GM21723 (cell line): ENCODE data around the gene ASAP3.

Source experiments
- ATAC-seq: cut with Tn5 transposase; IDR thresholded peaks from one replicate; pipeline ENCODE4 v1.9.1; 2021; ENCODE audit warnings: mild to moderate bottlenecking, moderate library complexity; ENCODE audit not compliant: unreplicated experiment

Gene ASAP3

GRCh38 chr1:23478896-23479665 is 4.9 kb downstream of the ASAP3 start:
- ATAC-seq, result no peak

GRCh38 chr1:23477359-23478144 is 6.4 kb downstream of the ASAP3 start:
- no peak for ATAC-seq

- ATAC-seq, result no peak
Measured at GRCh38 chr1:23475641-23476040, 8.3 kb downstream of the ASAP3 start.

GRCh38 chr1:23475134-23475628 is 8.8 kb downstream of the ASAP3 start:
- ATAC-seq, result no peak

- no peak for ATAC-seq
Measured at GRCh38 chr1:23473037-23473800, 10.8 kb downstream of the ASAP3 start.

- no peak for ATAC-seq
Measured at GRCh38 chr1:23472351-23473036, 11.5 kb downstream of the ASAP3 start.

- no peak for ATAC-seq
Measured at GRCh38 chr1:23471473-23472075, 12.4 kb downstream of the ASAP3 start.

GRCh38 chr1:23470282-23471070 is 13.5 kb downstream of the ASAP3 start:
- ATAC-seq, result no peak

- ATAC-seq, result no peak
Measured at GRCh38 chr1:23469372-23469982, 14.5 kb downstream of the ASAP3 start.

GRCh38 chr1:23466423-23466989 is 17.5 kb downstream of the ASAP3 start:
- no peak for ATAC-seq

- no peak for ATAC-seq
Measured at GRCh38 chr1:23463286-23463685, 20.7 kb downstream of the ASAP3 start.

GRCh38 chr1:23462766-23463165 is 21.2 kb downstream of the ASAP3 start:
- ATAC-seq, result no peak

- no peak for ATAC-seq
Measured at GRCh38 chr1:23461050-23461449, 22.9 kb downstream of the ASAP3 start.

- no peak for ATAC-seq
Measured at GRCh38 chr1:23460519-23460918, 23.5 kb downstream of the ASAP3 start.

- no peak for ATAC-seq
Measured at GRCh38 chr1:23459338-23459757, 24.6 kb downstream of the ASAP3 start.

- no peak for ATAC-seq
Measured at GRCh38 chr1:23456226-23456625, 27.8 kb downstream of the ASAP3 start.

GRCh38 chr1:23453455-23454000 is 30.5 kb downstream of the ASAP3 start:
- no peak for ATAC-seq

- ATAC-seq, result no peak
Measured at GRCh38 chr1:23452011-23452411, 32.0 kb downstream of the ASAP3 start.
